Hematopoietic multipotent progenitor cell treated with erythropoietin and hydrocortisone succinate and interleukin-3 and kit ligand, for 15 days (in vitro differentiated cells): Measurements from ENCODE around the gene XPC.

Experiments used
- DNase-seq: peaks from one replicate; pipeline ENCODE4 v3.0.0-alpha.2; 2015; ENCODE audit warnings: low spot score

The XPC gene

GRCh38 chr3:14170531-14171159 lies 7.8 kb downstream of the XPC start:
- no peak for DNase-seq

GRCh38 chr3:14169871-14170270 lies 8.5 kb downstream of the XPC start:
- DNase-seq, result no peak

- DNase-seq, result no peak
Observed at GRCh38 chr3:14169435-14169834, 9.0 kb downstream of the XPC start.

GRCh38 chr3:14166877-14167603 lies 11.4 kb downstream of the XPC start:
- DNase-seq, result no peak

GRCh38 chr3:14162178-14162577 lies 16.2 kb downstream of the XPC start:
- no peak for DNase-seq

- no peak for DNase-seq
Observed at GRCh38 chr3:14161282-14161681, 17.1 kb downstream of the XPC start.

- DNase-seq, result no peak
Observed at GRCh38 chr3:14159426-14159825, 19.0 kb downstream of the XPC start.

GRCh38 chr3:14158370-14158769 lies 20.0 kb downstream of the XPC start:
- DNase-seq, result no peak

- DNase-seq, result no peak
Observed at GRCh38 chr3:14157951-14158350, 20.4 kb downstream of the XPC start.

GRCh38 chr3:14156843-14157561 lies 21.4 kb downstream of the XPC start:
- no peak for DNase-seq

- DNase-seq, result no peak
Observed at GRCh38 chr3:14156201-14156600, 22.2 kb downstream of the XPC start.

GRCh38 chr3:14154895-14155440 lies 23.4 kb downstream of the XPC start:
- no peak for DNase-seq

- no peak for DNase-seq
Observed at GRCh38 chr3:14154276-14154675, 24.1 kb downstream of the XPC start.

GRCh38 chr3:14153663-14154062 lies 24.7 kb downstream of the XPC start:
- no peak for DNase-seq

- no peak for DNase-seq
Observed at GRCh38 chr3:14152963-14153355, 25.4 kb downstream of the XPC start.

GRCh38 chr3:14152233-14152962 lies 26.0 kb downstream of the XPC start:
- DNase-seq, result peak; percentile 16

- no peak for DNase-seq
Observed at GRCh38 chr3:14151471-14152083, 26.8 kb downstream of the XPC start.

GRCh38 chr3:14150491-14151230 lies 27.7 kb downstream of the XPC start:
- no peak for DNase-seq

- DNase-seq, result no peak
Observed at GRCh38 chr3:14150078-14150477, 28.3 kb downstream of the XPC start.

- DNase-seq, result no peak
Observed at GRCh38 chr3:14148041-14148985, 30.1 kb downstream of the XPC start.
